CD4-positive, alpha-beta T cell treated with Interferon alpha-2 for 1 hour (primary cell): ENCODE results near the gene CLNK.
"Not testable (repeated sequence)": the region's sequence is repeated elsewhere in the genome, so short reads cannot be mapped to it uniquely, and the experiment has no call there.

Source experiments
- DNase-seq, 2 donors: peaks; one replicate each; pipeline ENCODE4 v3.0.0-alpha.2; 2020 to 2022

CLNK gene

DNA sequence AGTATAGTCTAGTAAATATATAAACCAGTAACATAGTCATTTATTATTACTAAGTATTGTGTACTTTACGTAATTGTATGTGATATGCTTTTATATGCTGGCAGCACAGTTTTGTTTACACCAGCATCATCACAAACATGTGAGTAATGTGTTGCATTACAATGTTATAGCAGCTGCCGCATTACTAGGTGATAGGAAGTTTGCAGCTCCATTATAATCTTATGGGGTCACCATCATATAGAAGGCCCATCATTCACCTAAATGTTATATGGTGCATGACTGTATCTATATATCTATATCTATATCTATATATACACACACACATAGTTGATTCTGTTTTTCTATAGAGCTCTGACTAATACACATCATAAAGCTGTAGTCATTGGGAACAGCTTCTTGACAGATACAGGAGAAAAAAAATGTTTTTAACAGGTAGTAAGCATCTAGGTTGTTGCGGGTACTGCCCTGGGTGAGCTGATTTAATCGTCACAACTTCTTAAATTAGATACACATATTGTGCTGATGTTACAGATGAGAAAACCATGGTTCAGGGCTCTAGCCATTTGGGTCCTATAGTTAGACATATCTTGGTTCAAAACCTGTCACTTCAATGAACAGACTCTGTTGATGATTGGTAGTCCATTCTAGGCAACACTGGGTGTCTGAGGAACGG lies 77.9 kb downstream of the CLNK start:
- DNase-seq: no peak

GRCh38 chr4:10605746-10606482 lies 78.7 kb downstream of the CLNK start:
- DNase-seq: no peak

DNA sequence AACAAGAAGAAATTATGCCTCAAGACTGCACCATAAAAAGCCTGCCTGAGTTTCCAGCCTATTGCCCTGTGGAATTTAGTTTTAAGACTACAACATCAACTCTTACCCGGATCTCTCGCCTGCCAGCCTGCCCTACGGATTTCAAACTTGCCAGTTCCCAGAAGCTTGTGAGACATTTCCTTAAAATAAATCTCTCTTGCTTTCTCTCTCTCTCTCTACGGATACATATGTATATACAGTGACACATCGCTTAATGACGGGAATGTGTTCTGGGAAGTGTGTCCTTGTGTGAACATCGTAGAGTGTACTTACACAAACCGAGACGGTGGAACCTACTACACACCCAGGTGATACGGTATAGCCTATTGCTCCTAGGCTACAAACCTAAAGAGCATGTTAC lies 79.5 kb downstream of the CLNK start:
- no peak for DNase-seq

DNA sequence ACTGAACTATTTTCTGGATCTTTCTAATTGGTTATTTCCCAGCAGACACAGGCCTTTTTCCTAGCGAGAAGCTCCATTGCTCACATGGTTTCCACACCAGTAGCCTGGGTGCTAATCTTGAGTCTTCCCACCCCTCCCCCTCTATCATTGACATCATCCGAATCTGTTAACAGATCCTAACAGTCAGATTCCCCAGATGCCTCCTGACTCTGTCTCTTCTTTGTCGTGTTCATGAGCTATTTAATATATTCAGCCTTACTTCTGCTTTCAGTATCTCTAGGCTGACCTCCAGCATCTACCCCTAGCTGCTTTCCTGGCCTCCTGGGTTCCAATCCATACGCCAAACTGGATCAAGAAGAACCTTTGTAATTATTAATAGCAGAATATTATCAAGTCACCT lies 85.0 kb downstream of the CLNK start:
- DNase-seq: no peak

- no peak for DNase-seq
Observed at GRCh38 chr4:10598829-10599228, 85.7 kb downstream of the CLNK start.

GRCh38 chr4:10596586-10597290 lies 87.8 kb downstream of the CLNK start:
- no peak for DNase-seq

DNA sequence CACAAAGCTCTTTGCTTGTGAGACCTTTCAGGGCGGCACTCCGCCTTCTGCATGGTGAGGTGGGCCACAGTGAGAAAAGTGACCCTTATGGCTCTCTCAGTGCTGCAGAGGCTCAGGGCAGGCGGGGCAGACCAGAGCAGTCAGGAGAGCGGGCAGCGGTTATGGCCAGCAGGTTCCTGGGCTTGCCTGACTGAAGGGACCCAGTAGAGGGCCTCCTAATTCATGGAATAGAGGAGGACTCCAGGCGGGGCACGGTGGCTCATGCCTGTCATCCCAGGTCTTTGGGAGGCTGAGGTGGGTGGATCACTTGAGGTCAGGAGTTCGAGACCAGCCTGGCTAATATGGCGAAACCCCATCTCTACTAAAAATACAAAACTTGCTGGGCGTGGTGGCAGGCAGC lies 91.4 kb downstream of the CLNK start:
- DNase-seq: no peak

DNA sequence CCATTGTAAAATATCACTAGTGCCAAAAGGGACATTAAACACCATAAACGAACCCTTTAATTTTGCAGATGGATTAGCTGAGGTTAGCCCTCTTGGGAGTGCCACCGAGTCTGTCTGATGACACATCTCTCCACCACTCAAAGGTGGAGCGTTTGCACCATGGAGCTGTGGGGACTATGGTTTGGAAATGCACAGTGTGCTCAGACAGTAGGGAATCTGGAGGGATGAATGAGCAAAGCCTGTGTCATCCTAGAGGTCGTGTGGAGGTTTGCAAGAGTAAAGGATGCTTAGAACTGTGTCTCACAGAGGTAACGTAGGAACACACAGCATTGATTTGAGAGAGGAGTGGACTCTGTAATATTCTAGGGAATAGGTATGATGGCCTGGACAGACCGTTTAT lies 93.7 kb downstream of the CLNK start:
- DNase-seq: no peak

GRCh38 chr4:10589799-10590198 lies 94.8 kb downstream of the CLNK start:
- no peak for DNase-seq

GRCh38 chr4:10589321-10589720 lies 95.2 kb downstream of the CLNK start:
- no peak for DNase-seq

- peak; percentile 19 to 38 for DNase-seq
Observed at GRCh38 chr4:10587697-10588096, 96.9 kb downstream of the CLNK start.

DNA sequence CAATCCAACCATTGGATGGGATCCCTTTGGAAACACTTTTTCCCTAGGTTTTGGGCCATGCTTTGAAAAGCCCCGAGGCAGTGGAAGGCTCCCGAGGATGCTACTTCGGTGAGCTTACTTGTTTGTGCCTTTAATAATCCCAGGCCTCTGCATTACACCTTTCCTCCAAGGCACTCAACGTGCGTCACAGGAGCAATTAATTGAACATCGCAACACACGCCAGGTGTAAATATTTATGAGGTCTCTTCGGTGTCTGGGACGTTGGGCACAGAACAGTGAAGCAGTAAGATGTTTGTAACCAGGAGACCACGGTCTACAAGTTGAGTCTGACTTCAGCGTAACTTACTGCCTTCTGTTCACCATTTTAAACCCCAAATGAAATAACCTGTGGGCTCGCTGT lies 97.3 kb downstream of the CLNK start:
- no peak for DNase-seq

- DNase-seq: no peak
Observed at GRCh38 chr4:10584042-10584441, 100.5 kb downstream of the CLNK start.

DNA sequence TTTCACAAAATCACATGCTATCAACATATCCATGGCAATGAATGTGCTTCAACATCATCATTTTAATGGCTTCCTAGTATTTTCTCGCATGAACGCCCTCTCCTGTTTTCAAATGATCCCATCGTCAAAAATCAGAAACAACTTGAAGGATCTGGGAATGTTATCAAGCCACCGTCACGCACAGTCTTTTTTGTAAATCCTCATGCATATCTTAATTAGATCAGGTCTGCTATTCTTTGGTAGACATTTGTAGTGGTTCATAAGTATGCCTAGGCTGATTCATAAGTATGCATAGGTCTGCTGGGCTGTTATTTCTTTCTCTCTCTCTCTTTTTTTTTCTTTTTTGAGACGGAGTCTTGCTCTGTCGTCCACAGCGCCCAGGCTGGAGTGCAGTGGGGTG lies 101.6 kb downstream of the CLNK start:
- no peak for DNase-seq

- DNase-seq: peak; percentile 11 to 36
Observed at GRCh38 chr4:10582059-10582686, 102.4 kb downstream of the CLNK start.

GRCh38 chr4:10581022-10581421 lies 103.5 kb downstream of the CLNK start:
- DNase-seq: no peak

- DNase-seq: no peak
Observed at GRCh38 chr4:10579648-10580047, 104.9 kb downstream of the CLNK start.

DNA sequence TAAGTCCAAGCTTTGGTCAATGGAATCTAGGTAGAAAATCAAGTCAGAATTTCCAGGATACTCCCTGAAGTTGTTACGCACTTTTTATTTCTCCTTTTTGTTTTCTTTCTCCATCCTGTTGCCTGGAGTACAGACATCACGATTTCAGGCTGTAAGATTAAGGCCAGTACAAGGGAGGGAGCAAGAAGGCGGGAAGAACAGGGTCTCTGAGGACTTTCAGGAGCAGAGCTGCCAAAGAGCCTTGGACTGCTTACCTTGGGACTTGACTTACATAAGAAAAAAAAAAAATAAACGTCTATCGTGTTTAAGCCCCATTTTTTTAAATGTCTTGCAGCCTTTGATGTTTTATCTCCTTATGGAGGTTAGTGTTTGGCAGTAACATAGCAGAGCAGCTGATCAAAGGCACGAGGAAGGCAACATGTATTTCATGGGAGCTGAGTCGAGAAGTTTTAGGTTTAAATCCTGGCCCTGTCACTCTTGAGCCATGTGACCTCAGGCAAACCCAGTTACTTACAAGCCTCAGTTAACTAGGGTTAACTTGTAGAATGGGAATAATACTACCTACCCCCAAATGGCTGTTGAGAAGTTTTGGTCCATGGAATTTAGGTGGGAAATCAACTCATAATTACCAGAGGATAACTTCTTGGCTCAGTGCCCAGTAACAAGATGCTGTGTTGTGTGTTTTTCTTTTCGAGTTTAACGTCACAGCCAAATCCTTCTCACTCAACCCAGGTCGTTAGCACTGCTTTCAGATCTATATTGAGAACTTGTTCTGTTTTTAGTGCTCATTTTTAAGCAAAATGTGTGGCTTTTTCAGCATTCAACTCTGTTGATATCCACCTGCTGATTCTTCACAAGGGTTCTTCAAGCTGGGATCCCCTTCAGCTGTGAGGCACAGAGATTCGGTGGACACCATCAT lies 106.8 kb downstream of the CLNK start:
- DNase-seq: no peak

- DNase-seq: no peak
Observed at GRCh38 chr4:10577018-10577417, 107.5 kb downstream of the CLNK start.

- no peak for DNase-seq
Observed at GRCh38 chr4:10576236-10576635, 108.3 kb downstream of the CLNK start.

DNA sequence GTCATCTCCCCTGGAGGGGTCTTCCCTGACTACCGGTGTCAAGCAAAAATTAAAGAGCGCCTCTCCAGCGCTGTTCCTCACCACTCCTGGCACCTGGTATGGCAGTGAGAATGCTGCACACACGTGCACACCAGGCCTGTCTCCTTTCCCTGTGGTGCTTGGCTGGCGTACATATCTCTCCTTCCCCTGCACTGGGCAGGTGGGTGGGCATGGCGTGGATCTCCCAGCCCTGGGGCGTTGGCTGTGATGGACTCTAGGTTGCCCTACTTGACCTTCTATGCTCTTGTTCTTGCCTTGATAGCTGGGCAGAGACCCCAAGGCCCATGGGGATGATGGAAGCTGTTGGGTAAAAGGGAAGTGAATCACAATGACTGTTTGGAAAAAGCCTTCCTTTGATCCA lies 109.2 kb downstream of the CLNK start:
- no peak for DNase-seq

DNA sequence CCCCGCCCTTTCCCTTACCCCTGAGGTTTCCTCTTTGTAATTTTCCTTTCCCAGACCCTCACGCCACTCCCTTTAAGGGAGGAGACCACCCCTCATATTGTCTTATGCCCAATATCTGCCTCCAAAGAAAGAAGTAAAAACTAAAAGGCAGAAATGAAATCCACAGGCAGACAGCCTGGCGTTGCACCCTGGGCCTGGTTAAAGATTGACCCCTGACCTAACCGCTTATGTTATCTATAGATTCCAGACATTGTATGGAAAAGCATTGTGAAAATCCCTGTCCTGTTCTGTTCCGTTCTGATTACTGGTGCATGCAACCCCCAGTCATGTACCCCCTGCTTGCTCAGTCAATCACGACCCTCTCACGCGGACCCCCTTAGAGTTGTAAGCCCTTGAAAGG lies 110.0 kb downstream of the CLNK start:
- DNase-seq: not testable (repeated sequence)

DNA sequence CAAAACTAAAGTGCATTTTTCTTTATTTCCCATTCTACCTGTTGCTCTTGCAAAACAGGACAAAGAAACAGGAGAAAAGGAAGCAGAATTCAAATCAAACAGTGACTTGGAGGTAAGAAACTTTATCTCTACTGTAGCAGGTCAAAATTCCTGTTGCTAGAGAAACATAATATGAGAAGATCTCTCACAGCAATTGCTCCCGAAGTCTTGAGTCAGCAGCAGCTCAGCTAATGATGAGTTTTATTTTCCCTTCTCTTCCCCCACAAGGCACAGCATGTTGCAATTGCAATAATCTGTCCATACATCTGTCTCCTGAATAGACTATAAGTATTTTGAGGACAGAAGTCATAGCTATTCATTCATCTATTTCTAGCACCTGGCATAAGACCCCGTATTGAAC lies 112.7 kb downstream of the CLNK start:
- DNase-seq: no peak
